ENCODE results near the gene HBQ1.

HBQ1 gene

GRCh38 chr16:164827-165538, 15.3 kb upstream of the HBQ1 start:
- no peak overlapping the region for H3K4me3 ChIP-seq (ENCODE audit: low read depth in 1 of 2, low read length in 2 of 2)
- no peak overlapping the region for H2AFZ ChIP-seq (ENCODE audit: low read depth, low read length)
- no peaks in the 10 kb centered on the region for H3K79me2 ChIP-seq (ENCODE audit: insufficient read depth, low read length)
- H3K27ac ChIP-seq (ENCODE audit: low read length): no peak overlapping the region
- H3K4me1 ChIP-seq (ENCODE audit: insufficient read depth, low read length): no peaks in the 10 kb centered on the region
- no peak overlapping the region for H3K9ac ChIP-seq (ENCODE audit: low read depth, low read length)
- TF ChIP-seq CTCF (IDR thresholded peaks at IDR 0.05; ENCODE audit: borderline replicate concordance, extremely low read depth, low read length, poor library complexity, severe bottlenecking) (no peak), EZH2 (IDR thresholded peaks at IDR 0.05; ENCODE audit: borderline replicate concordance, low read depth, low read length, severe bottlenecking) (no peak)
- H3K4me2 ChIP-seq (ENCODE audit: insufficient read depth, low read length): no peak overlapping the region
- ATAC-seq (ENCODE audit: insufficient read depth, low read depth) (no peak), DNase-seq (no peak)
- no peaks in the 10 kb centered on the region for H3K9me3 ChIP-seq (ENCODE audit: insufficient read depth, low read length, severe bottlenecking)
- no peaks in the 10 kb centered on the region for H3K27me3 ChIP-seq (ENCODE audit: insufficient read depth, low read length, poor library complexity)
- H4K20me1 ChIP-seq (ENCODE audit: insufficient read depth, low read length): no peaks in the 10 kb centered on the region; the same call in 1 of the 2 replicates
- no peaks in the 10 kb centered on the region for H3K36me3 ChIP-seq (ENCODE audit: insufficient read depth, low read length)

- no peaks in the 10 kb centered on the region for H3K4me1 ChIP-seq (ENCODE audit: insufficient read depth, low read length)
- H3K9me3 ChIP-seq (ENCODE audit: insufficient read depth, low read length, severe bottlenecking): no peaks in the 10 kb centered on the region
- ATAC-seq (ENCODE audit: insufficient read depth, low read depth) (no peak), DNase-seq (no peak)
- no peaks in the 10 kb centered on the region; the same call in 1 of the 2 replicates for H4K20me1 ChIP-seq (ENCODE audit: insufficient read depth, low read length)
- H2AFZ ChIP-seq (ENCODE audit: low read depth, low read length): no peak within 1 kb of the TSS
- no peak within 1 kb of the TSS for H3K4me2 ChIP-seq (ENCODE audit: insufficient read depth, low read length)
- H3K9ac ChIP-seq (ENCODE audit: low read depth, low read length): no peak within 1 kb of the TSS
- H3K36me3 ChIP-seq (ENCODE audit: insufficient read depth, low read length): no peaks in the 10 kb centered on the region
- no peak within 1 kb of the TSS for H3K27ac ChIP-seq (ENCODE audit: low read length)
- H3K4me3 ChIP-seq (ENCODE audit: low read depth in 1 of 2, low read length in 2 of 2): no peak within 1 kb of the TSS
- TF ChIP-seq EZH2 (IDR thresholded peaks at IDR 0.05; ENCODE audit: borderline replicate concordance, low read depth, low read length, severe bottlenecking): no peak
- TF ChIP-seq CTCF (IDR thresholded peaks at IDR 0.05; ENCODE audit: borderline replicate concordance, extremely low read depth, low read length, poor library complexity, severe bottlenecking): no peak
- no peaks in the 10 kb centered on the region for H3K79me2 ChIP-seq (ENCODE audit: insufficient read depth, low read length)
- no peaks in the 10 kb centered on the region for H3K27me3 ChIP-seq (ENCODE audit: insufficient read depth, low read length, poor library complexity)
These were observed 14.5 kb upstream of the HBQ1 start, which contains the start of gene HBM for GRCh38 chr16:165539-166374. Gene HBM (plus strand): TSS chr16:165978. CDS start chr16:165998, 20 bp downstream.

GRCh38 chr16:166375-167121, 13.7 kb upstream of the HBQ1 start:
- H3K4me3 ChIP-seq (ENCODE audit: low read depth in 1 of 2, low read length in 2 of 2): no peak overlapping the region
- no peak overlapping the region for H3K9ac ChIP-seq (ENCODE audit: low read depth, low read length)
- no peaks in the 10 kb centered on the region for H3K4me1 ChIP-seq (ENCODE audit: insufficient read depth, low read length)
- TF ChIP-seq CTCF (IDR thresholded peaks at IDR 0.05; ENCODE audit: borderline replicate concordance, extremely low read depth, low read length, poor library complexity, severe bottlenecking) (no peak), EZH2 (IDR thresholded peaks at IDR 0.05; ENCODE audit: borderline replicate concordance, low read depth, low read length, severe bottlenecking) (no peak)
- H2AFZ ChIP-seq (ENCODE audit: low read depth, low read length): no peak overlapping the region
- H3K9me3 ChIP-seq (ENCODE audit: insufficient read depth, low read length, severe bottlenecking): no peaks in the 10 kb centered on the region
- no peaks in the 10 kb centered on the region; the same call in 1 of the 2 replicates for H4K20me1 ChIP-seq (ENCODE audit: insufficient read depth, low read length)
- H3K27ac ChIP-seq (ENCODE audit: low read length): no peak overlapping the region
- no peaks in the 10 kb centered on the region for H3K36me3 ChIP-seq (ENCODE audit: insufficient read depth, low read length)
- H3K4me2 ChIP-seq (ENCODE audit: insufficient read depth, low read length): no peak overlapping the region
- ATAC-seq (ENCODE audit: insufficient read depth, low read depth): no peak
- no peak for DNase-seq
- H3K27me3 ChIP-seq (ENCODE audit: insufficient read depth, low read length, poor library complexity): no peaks in the 10 kb centered on the region
- H3K79me2 ChIP-seq (ENCODE audit: insufficient read depth, low read length): no peaks in the 10 kb centered on the region
